A549 (cell line): ENCODE measurements around the gene ASAP2.

Experiments used
- BHLHE40 ChIP-seq: IDR thresholded peaks from 2 replicates; pipeline ENCODE4 v1.6.1; 2012; ENCODE audit warnings: low read depth, low read length, inconsistent platforms
- EP300 ChIP-seq, 2 experiments: fragments of >200 bp; sonication (Bioruptor Twin); formaldehyde crosslinking; IDR thresholded peaks; 2 replicates in 1 of 2; 3 replicates in 1 of 2; pipeline ENCODE4 v1.6.1; 2016 to 2017
- HDAC2 ChIP-seq: fragments of 200-600 bp; sonication (generic); IDR thresholded peaks from 2 replicates; pipeline ENCODE4 v1.6.1; 2016
- KDM5A ChIP-seq: fragments of 200-600 bp; sonication (generic); IDR thresholded peaks from 2 replicates; pipeline ENCODE4 v1.6.1; 2016; ENCODE audit warnings: antibody characterized with exemption, mild to moderate bottlenecking
- POLR2A ChIP-seq: IDR thresholded peaks from 2 replicates; pipeline ENCODE4 v1.6.1; 2012; ENCODE audit warnings: mild to moderate bottlenecking, low read length
- TF ChIP-seq, protein P1 (sequence below): fragments of >200 bp; sonication (Bioruptor Twin); formaldehyde crosslinking; IDR thresholded peaks from 3 replicates; pipeline ENCODE4 v1.5.1; 2016

DNA sequence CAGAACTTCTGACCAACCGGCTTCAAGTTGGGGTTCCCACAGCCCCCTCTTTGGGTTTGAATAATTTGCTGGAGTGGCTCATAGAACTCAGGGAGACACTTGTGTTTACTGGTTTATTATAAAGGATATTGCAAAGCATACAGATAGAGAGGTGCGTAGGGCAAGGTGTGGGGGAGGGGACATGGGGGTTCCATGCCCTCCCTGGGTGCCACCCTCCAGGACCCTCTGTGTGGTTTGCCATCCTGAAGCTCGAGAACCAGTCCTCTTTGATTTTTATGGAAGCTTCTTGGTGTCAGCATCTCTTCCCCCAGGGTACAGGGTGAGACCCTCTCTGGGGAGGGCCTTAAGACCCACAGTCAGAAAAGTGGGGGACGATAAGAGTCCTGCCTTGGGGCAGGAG lies 177.9 kb downstream of the ASAP2 start:
- TF ChIP-seq, protein P1, sequence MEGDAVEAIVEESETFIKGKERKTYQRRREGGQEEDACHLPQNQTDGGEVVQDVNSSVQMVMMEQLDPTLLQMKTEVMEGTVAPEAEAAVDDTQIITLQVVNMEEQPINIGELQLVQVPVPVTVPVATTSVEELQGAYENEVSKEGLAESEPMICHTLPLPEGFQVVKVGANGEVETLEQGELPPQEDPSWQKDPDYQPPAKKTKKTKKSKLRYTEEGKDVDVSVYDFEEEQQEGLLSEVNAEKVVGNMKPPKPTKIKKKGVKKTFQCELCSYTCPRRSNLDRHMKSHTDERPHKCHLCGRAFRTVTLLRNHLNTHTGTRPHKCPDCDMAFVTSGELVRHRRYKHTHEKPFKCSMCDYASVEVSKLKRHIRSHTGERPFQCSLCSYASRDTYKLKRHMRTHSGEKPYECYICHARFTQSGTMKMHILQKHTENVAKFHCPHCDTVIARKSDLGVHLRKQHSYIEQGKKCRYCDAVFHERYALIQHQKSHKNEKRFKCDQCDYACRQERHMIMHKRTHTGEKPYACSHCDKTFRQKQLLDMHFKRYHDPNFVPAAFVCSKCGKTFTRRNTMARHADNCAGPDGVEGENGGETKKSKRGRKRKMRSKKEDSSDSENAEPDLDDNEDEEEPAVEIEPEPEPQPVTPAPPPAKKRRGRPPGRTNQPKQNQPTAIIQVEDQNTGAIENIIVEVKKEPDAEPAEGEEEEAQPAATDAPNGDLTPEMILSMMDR, result no peak
- no peak for TF ChIP-seq KDM5A
- no peak for TF ChIP-seq BHLHE40
- no peak for TF ChIP-seq EP300 (IDR thresholded peaks at IDR 0.05)
- no peak for TF ChIP-seq POLR2A
- no peak for TF ChIP-seq HDAC2
